Measurements from ENCODE around the gene PEX13.
"Not testable (repeated sequence)": the region's sequence is repeated elsewhere in the genome, so short reads cannot be mapped to it uniquely, and the experiment has no call there.

The PEX13 gene

DNA sequence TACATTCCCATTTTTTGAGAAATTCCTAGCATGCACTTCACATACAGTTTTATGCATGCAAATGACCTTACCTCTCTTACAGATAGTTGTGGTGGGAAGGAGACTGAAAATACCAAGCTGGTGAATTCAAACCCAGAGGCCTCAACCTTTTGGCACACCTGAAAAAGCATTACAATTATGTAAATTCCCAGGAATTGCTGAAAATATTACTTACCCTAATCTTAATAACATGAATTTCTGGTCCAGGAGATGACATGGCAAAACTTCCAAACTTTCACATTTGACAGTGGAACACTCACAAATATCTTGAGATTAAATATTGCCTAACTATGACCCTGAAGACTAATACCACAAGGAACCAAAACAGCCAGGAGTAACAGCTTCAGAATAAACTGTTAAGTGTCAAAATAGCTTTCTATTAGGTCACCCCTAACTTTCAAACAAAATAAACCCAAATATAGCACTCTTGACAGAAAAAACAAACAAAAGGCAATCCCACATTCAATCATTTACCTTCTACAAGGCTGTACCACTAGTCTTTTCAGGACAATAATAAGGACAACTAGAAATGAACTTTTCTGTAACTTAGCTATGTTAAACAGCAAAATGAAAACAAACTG is 10.9 kb upstream of the PEX13 start:
- DNase-seq (ENCODE audit: low read depth in 4 of 4, low spot score in 1 of 4): no peak

DNA sequence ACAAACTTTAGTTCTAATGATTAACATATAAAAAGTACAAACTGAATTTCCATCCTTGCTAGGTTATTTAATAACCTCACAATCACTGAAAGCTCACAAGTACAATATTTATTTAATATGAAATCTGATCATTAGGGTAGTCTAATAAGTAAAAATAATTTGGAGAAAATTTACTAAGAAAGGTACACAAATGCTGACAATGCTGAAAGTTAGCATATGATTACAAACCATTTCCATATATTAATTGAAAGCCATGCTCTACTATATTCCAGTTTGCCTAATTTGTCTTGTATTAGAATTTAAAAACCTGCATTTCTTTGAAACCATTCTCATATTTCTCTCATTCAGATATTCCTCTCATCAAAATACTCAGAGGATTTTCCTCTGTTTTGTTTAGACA is 8.2 kb upstream of the PEX13 start:
- DNase-seq (ENCODE audit: low read depth in 4 of 4, low spot score in 1 of 4): no peak

DNA sequence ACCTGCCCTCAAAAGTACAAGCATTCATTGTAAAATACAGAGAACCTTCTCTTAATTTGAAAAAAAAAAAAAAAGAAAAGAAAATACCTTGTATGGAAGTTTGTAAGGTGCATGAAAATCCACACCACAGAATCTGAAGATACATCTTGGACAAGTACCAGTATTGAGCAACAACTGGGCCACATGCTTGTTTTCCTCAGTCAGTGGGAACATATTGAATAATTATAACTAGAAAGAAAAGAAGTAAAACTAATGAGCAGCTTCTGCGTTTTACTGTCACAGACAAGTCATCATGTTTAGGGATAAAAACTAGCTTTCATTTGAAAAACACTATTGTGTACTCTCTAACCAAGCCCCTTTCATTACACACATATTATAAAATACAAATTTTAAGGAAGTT is 5.8 kb upstream of the PEX13 start:
- no peak for DNase-seq (ENCODE audit: low read depth in 4 of 4, low spot score in 1 of 4)

DNA sequence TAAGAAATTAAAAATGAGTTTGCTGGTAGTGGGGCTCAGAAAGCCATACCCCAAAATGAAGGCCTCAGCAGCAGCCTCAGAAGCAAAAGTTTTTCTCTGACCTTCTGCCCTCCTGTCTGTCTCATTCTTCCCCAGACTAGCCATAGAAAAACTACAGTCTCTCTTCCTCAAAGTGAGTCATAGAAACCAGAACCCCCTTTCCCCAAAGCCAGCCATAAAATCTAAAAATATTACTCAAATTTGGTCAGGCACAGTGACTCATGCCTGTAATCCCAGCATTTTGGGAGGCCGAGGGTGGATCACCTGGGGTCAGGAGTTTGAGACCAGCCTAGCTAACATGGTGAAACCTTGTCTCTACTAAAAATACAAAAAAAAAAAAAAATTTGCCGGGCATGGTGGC is 5.2 kb upstream of the PEX13 start:
- DNase-seq (ENCODE audit: low read depth in 4 of 4, low spot score in 1 of 4): not testable (repeated sequence)

DNA sequence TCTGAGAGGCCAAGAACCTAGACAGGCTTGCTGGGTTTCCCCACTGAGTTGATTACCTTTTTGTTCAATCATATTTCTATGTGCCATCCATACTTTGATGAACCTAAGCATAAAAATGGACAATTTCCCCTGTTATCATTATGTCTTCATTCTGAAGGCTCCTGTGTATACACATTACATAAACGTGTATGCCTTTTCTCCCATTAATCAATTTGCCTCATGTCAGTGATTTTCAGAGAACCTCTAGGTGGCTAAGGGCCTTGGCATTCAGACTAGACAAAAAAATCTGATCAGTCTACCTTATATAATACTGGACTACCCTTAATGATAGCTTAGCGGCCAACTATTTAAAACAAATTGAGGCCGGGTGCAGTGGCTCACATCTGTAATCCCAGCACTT is 4.1 kb upstream of the PEX13 start:
- DNase-seq (ENCODE audit: low read depth in 4 of 4, low spot score in 1 of 4): no peak

DNA sequence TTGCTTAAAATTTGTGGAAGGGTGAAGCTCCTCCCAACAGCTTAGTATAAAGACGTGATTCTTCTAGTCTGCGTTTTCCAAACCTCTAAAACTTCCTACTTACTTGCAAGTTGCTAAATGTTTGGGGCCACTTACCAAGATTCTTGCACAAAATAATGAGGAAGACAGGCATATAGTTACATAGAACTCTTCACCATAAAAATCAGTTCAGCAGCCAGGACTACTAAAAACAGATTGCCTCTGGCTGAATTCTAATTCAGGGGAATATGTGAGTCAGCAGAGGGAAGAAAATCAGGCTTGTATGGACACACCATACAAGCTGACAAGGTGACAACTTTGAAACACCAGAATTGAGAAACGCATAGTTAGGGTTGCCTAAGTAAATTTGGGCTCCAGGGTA is 2.8 kb upstream of the PEX13 start:
- DNase-seq (ENCODE audit: low read depth in 4 of 4, low spot score in 1 of 4): no peak

DNA sequence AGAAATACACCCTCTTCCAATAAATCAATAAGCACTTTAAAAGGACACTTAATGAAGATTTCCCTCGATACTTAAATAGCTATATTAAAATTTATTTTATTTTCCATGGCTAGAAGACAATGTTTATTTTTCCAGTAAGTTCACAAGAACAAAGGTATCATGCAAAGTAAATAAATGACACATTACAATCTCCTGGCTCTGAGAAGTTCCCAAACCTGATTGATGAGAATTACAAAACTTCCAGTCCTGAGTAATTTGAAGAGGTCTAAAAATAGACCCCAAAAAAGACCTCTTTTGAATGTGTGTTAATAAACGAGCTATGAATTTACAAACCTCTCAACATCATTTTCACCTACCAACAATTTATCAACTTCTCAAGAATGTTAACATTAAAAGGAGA is 1.5 kb upstream of the PEX13 start:
- DNase-seq (ENCODE audit: low read depth in 4 of 4, low spot score in 1 of 4): no peak

DNA sequence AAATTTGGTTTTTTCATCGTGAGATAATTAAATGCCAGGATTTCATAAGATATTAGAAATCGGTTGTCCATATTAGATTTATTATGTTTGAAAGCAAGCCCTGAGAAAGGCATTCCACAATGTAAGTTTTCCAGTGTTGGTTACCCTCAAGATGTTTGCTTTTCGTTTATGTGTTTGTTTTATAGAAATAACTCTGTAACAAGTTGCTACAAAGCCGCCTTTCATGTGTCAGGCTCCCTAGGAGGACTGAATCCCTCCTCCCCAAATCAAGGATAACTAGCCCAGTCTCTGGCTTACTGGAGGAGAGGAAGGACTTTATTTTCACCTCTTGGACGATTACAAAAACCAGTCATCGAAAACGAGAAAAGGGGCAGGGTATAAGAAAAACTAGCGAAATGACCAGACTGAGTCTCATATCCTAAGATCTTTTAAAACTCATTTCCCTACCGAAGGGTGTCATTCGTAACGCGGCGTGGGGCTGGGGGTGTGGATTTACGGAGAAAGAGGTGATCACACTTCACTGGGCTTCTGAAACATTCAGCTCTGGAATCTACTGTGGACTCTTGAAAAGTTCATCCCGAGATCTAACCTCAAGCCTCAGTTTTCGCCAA is 1.0 kb upstream of the PEX13 start:
- peak in 3 of 4 experiments; percentile 5 to 32 (median 17) for DNase-seq (ENCODE audit: low read depth in 4 of 4, low spot score in 1 of 4)

DNA sequence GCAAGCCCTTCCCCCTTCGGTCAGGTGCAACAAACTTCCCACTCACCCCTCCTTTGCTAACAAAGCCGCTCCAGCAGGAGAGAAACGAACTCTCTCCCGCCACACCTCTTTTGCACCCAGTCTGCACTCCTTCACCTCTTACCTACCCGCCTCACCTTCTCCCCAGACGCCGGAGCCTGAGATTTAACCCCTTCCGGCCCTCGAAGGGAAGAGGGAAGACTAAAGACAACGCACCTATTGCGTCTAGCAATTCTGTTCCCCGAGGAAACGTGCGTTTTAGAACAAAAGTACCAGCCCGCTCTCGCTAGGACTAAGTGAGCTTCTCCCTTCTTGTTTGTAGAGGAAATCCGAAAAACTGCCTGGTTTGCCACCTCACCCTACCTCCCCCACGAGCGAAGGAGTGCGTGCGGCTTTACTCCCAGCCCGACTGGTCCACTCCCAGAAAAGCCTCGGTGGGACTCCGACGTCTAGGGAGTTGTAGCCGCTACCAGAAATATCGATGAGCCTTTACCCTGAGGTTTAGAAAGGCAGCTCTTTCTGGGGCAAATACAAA is 441 bp upstream of the PEX13 start:
- peak; percentile 25 to 59 (median 47) for DNase-seq (ENCODE audit: low read depth in 4 of 4, low spot score in 1 of 4)

DNA sequence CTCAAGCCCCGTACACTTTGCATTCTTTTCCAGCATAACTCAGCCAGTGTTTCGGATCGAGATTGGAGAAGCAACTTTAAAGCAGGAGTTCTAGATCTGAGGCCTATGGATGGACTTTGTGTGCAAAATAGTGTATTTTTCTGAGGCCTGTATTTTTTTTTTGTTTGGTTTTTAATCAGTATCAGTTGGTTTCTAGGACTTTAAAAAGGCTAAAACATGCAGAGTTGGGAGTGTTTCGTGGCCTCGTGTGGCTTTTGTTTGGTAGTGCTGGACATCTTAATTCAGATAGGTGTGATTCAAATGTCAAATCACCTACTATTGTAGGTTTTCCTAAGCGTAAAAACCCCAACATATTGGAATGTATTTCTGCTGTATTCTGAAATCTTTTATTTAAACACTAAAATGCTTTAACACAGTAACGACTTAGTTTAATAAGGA is 817 bp downstream of the PEX13 start:
- DNase-seq (ENCODE audit: low read depth in 4 of 4, low spot score in 1 of 4): no peak

DNA sequence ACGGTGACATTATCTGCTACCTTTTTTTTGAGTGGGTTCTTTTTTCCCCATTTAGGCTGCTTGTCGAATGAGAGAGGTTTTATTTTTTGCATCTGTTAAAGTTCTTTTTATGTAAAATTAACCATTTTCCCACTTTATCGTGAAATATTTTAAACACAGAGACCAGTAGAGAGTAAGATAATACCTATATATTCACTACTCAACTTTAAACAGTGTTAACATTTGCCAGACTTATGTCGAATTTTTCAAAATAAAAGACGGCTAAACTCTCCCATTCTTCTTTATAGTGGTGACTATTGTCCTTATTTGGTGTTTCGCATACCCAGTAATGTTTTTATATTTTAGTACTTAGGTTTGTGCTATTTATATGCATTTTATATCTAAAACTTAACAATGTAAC is 1.3 kb downstream of the PEX13 start:
- DNase-seq (ENCODE audit: low read depth in 4 of 4, low spot score in 1 of 4): no peak

DNA sequence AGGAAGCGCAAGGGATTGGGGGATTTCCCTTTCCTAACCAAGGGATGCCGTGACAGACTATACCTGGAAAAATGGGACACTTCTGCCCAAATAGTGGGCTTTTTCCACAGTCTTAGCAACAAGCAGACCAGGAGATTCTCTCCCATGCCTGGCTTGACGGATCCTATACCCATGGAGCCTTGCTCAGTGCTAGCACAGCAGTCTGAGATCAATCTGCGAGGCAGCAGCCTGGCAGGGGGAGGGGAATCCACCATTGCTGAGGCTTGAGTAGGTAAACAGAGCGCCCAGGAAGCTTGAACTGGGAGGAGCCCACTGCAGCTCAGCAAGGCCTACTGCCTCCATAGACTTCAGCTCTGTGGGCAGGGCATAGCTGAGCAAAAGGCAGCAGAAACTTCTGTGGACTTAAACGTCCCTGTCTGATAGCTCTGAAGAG is 3.7 kb downstream of the PEX13 start:
- DNase-seq (ENCODE audit: low read depth in 4 of 4, low spot score in 1 of 4): no peak

DNA sequence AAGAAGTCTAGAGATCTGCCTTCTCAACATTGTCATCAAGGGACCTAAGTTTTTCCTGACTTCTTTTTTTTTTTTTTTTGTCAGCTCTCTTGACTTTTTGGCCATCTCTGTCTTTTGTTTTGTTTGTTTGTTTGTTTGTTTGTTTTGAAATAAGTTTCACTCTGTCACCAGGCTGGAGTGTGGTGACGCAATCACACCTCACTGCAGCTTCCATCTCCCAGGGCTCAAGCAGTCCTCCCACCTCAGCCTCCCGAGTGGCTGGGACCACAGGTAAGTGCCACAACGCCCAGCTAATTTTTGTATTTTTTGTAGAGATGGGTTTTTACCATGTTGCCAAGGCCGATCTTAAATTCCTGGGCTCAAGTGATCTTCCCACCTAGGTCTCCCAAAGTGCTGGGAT is 6.2 kb downstream of the PEX13 start:
- DNase-seq (ENCODE audit: low read depth in 4 of 4, low spot score in 1 of 4): no peak

DNA sequence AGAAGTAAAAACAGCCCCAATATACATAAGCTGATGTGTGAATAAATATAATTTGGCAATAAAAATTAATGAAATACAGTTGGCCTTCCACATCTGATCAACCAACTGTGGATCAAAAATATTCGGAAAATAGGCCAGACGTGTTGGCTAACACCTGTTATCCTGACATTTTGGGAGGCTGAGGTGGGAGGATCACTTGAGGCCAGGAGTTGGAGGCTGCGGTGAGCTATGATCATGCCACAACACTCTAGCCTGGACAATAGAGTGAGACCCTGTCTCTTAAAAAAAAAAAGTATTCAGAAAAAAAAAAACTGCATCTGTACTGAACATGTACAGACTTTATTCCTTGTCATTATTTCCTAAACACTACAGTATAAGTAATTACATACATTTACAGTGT is 12.0 kb downstream of the PEX13 start:
- no peak for DNase-seq (ENCODE audit: low read depth in 4 of 4, low spot score in 1 of 4)

DNA sequence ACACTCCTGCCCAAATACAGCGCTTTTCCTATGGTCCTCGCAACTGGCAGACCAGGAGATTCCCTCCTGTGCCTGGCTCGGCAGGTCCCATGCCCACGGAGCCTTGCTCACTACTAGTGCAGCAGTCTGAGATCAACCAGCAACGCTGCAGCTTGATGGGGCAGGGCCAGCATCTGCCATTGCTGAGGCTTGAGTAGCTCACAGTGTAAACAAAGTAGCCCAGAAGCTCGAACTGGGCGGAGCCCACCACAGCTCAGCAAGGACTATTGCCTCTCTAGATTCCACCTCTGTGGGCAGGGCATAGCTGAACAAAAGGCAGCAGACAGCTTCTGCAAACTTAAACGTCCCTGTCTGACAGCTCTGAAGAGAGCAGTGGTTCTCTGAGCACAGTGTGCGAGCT is 17.1 kb downstream of the PEX13 start:
- not testable (repeated sequence) for DNase-seq (ENCODE audit: low read depth in 4 of 4, low spot score in 1 of 4)

DNA sequence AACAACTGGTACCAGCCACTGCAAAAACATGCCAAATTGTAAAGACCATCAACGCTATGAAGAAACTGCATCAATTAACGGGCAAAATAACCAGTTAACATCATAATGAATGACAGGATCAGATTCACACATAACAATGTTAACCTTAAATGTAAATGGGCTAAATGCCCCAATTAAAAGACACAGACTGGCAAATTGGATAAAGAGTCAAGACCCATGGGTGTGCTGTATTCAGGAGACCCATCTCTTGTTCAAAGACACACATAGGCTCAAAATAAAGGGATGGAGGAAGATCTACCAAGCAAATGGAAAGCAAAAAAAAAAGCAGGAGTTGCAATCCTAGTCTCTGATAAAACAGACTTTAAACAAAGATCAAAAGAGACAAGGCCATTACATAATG is 19.1 kb downstream of the PEX13 start:
- not testable (repeated sequence) for DNase-seq (ENCODE audit: low read depth in 4 of 4, low spot score in 1 of 4)

DNA sequence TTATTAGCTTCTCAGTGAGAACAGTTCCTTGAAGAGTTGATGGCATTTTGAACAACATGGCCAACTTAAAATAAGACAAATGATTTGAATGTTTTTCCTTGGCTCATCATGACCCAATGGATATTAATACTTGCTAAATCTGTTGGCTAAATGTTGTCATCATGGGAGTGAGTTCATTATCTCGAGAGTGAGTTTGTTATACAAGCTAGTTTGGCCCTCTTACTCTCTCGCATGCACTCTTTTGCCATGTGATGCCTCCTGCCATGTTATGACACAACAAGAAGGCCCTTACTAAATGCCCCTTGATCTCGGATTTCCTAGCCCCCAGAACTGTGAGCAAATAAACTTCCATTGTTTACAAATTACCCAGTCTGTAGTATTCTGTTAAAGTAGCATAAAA is 25.3 kb downstream of the PEX13 start:
- DNase-seq (ENCODE audit: low read depth in 4 of 4, low spot score in 1 of 4): no peak

DNA sequence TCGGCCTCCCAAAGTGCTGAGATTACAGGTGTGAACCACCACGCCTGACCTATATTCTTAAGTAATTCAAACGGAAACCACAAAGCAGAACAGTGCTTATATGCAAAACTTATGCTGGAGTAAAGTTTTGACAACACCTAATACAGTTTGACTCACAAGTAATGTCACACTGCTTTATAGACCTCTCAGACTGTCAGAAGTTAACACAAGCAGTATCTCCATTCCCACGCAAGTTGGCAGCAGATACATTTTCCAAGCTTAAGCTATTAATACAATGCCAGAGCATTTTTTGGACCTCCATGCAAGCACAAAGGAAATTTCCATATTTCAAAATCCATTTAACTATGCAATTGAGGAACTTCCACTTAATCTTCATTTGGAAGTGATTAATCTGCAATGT is 27.1 kb downstream of the PEX13 start:
- DNase-seq (ENCODE audit: low read depth in 4 of 4, low spot score in 1 of 4): no peak

DNA sequence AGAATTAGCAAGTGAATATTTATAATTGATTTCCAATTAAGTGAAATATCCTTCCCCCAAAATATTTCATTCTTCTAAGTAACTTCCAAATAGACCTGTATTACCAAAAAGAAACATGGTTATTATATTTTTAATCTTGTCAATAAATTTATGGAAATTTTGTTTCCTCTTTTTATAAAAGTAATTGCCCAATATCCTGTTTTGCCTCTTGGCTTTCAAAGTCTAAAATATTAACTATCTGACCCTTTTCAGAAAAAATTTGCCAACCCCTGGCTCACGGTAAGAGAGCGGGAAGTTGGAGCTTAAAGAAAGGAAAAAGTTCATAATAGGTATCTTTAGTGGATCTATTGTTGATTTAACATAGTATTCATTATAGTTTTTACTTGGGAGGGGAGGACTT is 27.7 kb downstream of the PEX13 start:
- no peak for DNase-seq (ENCODE audit: low read depth in 4 of 4, low spot score in 1 of 4)

DNA sequence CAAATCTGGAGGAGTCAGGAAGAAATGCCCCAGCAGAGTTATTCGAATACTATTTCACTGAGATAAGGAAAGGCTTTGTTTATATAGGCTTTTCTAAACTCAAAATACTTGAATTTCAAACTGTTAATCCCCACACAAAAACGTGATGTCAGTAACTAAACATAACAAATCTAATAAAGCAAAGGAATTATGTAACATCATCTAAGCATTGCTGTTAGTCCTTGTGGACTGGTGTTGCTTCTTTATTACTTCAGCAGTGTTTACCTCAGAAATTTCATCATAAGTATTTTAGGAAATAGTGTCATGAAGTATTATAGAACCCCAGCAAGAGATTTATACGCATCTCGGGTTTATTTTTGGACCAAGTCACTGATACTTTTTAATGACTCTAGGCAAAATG is 28.5 kb downstream of the PEX13 start:
- no peak for DNase-seq (ENCODE audit: low read depth in 4 of 4, low spot score in 1 of 4)

DNA sequence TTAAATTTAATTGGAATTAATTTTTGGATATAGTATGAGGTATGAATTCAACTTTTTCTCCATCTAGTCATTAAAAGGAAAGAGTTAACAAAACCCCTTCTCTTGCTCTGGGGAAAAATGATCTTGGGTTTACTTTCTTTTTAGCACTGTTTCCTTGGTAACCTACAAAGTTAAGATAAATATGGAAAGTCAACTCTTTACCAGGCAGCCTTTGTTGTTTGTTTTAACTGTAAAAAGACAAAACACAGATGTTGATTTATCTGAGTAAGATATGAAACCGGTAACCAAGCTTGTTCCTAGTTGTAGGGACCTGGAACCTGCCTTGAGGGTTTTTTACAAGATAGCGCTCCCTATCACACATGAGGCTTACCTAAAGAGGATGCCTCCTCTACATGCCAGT is 38.0 kb downstream of the PEX13 start:
- DNase-seq (ENCODE audit: low read depth in 4 of 4, low spot score in 1 of 4): no peak

DNA sequence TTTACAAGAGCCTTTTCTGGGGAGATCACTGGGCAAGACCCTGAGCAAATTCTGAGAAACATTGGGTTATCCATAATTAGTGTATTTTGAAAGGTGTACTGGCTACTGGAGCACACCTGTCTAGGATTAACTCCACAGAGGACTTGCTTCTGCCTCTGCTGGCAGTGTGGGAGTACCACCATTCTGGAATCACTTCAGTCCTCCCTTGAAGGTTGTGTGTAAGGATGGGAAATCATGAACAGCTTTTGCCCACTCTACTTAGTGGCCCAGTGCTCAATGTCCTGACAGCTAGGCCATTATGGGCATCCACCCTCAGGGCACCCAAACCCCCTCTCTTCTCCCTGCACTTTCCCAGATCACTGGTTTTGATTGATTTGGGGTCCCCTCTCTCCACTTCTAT is 40.0 kb downstream of the PEX13 start:
- DNase-seq (ENCODE audit: low read depth in 4 of 4, low spot score in 1 of 4): no peak

DNA sequence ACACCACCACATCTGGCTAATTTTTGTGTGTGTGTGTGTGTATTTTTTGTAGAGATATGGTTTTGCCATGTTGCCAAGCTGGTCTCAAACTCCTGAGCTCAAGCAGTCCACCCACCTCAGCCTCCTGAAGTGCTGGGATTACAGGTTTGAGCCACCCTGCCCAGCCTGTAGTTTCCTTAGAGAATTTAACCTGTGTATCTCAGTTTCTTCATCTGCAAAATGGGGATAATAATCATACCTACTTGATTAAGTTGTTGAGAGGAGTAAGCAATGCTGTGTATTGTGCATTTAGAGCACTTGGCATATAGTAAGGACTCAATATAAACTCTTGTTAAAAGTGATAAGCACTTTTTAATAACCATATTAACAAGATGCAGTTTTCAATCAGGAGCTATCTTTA is 41.9 kb downstream of the PEX13 start:
- no peak for DNase-seq (ENCODE audit: low read depth in 4 of 4, low spot score in 1 of 4)

Measured in stimulated activated CD4-positive, alpha-beta T cell treated with anti-CD3 and anti-CD28 coated beads, Interleukin-1b, Interleukin-23, amount 100 ng/mL, for 24 hours (primary cell).